Gastrocnemius medialis (tissue), 4 donors: ENCODE results near the gene PTPRN2.

Source experiments
- CTCF ChIP-seq, 5 experiments: fragments of 450-650 bp in 3 of 5; fragments of 200-600 bp in 2 of 5; sonication (generic) in 2 of 5; IDR thresholded peaks in 4 of 5; conservative IDR thresholded peaks in 1 of 5; 1 replicate in 4 of 5; 2 replicates in 1 of 5; pipeline ENCODE4 v1.5.1; 2016 to 2019; ENCODE audit warnings: antibody characterized with exemption in 5 of 5, mild to moderate bottlenecking in 3 of 5, moderate library complexity in 3 of 5
- POLR2A ChIP-seq, 2 donors: fragments of 450-650 bp; IDR thresholded peaks; one replicate each; pipeline ENCODE4 v1.6.1; 2017; ENCODE audit warnings: antibody characterized with exemption in 2 of 2, mild to moderate bottlenecking in 2 of 2, moderate library complexity in 2 of 2

DNA sequence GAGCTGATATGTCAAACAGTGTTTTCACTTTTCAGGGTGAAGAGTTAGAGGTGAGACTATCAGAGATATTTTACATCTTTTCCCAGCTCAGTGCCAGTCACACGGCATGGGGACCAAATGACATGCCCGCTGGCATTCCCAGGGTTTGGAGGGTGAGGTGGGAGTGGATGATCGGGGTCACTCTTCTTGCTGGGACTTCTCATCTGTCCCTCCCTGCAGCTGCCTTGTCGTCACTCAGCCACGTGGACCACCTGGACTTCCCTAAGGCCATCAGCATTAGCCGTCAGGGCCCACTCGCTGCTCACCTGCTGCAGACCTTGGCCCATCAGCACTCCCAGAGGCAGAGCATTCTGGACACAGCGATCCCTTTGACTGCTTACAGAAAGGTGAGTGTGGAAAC, 949.1 kb downstream of the PTPRN2 start:
- TF ChIP-seq CTCF (IDR thresholded peaks at IDR 0.05 in 4 of 5, conservative IDR thresholded peaks at IDR 0.05 in 1 of 5), result no peak
- no peak for TF ChIP-seq POLR2A (IDR thresholded peaks at IDR 0.05)
